NCI-H1092 (cell line): ENCODE data around the gene CNOT10.
"Not testable (repeated sequence)": the region's sequence is repeated elsewhere in the genome, so short reads cannot be mapped to it uniquely, and the experiment has no call there.

Experiments
- DNase-seq: peaks from one replicate; lab custom pipeline; 2025; lab: John Stamatoyannopoulos, UW

Gene CNOT10

GRCh38 chr3:32759342-32759741 is 74.4 kb downstream of the CNOT10 start:
- no peak for DNase-seq

DNA sequence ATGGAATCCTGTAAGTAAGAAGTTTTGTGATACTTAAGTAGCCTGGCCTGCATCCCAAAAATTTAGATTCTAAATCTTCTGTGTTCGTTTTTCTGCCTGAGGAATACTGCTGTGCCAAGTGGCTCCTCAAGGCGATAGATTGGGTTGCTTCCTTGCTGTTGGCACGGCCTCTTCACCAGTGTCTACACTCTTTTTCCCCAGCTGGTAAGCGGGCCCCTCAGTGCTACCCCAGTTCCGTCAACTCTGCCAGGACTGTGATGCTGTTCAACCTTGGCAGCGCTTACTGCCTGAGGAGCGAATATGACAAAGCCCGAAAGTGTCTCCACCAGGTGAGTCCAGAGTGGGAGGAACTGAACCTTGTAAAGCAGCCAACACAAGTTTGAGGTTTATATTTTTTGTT is 79.5 kb downstream of the CNOT10 start:
- no peak for DNase-seq

DNA sequence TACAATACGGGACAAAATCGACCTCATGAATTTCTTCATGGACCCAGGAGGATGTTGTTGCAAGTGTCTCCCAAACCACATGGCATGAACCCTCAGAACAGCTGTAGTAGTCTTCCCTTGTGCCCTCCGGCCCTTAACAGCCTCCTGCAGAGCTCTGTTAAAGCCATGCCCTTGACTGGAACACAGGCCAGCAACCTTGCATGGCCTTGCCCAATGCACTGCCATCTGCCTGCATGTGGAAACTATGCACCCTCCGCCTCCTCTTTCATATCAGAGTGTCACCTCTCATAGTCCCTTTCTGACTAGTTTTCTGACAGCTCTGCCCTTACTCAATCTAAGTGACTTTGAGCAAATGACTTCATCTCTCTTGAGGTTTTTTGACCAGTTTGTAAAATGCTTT is 93.4 kb downstream of the CNOT10 start:
- no peak for DNase-seq

GRCh38 chr3:32780071-32780734 is 95.2 kb downstream of the CNOT10 start:
- no peak for DNase-seq

GRCh38 chr3:32780735-32781210 is 95.8 kb downstream of the CNOT10 start:
- DNase-seq: no peak

GRCh38 chr3:32781211-32781968 is 96.4 kb downstream of the CNOT10 start:
- peak; percentile 46 for DNase-seq

DNA sequence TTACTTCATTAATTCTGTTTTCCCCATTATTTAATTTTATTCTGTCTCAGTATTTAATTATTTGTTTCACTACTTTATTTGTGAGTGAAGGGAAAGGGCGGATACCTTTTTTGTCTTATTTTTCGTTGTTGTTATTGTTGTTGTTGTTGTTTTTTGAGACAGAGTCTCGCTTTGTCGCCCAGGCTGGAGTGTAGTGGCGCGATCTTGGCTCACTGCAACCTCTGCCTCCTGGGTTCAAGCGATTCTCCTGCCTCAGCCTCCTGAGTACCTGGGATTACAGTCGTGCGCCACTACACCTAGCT is 96.9 kb downstream of the CNOT10 start:
- not testable (repeated sequence) for DNase-seq

DNA sequence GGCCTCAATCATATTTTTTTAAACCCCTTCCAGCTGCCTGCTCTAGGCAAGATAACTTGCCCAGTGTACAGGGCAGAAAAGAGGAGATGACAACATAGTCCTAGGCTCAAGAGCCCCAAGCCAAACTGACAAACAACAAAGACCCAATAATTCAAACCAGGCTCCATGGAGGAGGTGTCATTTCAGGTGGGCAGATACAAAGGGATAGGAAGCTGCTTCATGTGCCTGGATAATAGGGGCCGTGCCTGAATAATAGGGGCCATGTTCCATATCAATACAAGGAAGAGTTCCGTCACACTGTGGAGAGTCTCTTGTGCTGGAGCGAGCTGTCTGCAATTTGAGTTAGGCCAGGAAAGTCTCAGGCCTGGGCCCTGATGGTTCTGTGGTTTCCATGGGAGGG is 97.4 kb downstream of the CNOT10 start:
- DNase-seq: no peak

DNA sequence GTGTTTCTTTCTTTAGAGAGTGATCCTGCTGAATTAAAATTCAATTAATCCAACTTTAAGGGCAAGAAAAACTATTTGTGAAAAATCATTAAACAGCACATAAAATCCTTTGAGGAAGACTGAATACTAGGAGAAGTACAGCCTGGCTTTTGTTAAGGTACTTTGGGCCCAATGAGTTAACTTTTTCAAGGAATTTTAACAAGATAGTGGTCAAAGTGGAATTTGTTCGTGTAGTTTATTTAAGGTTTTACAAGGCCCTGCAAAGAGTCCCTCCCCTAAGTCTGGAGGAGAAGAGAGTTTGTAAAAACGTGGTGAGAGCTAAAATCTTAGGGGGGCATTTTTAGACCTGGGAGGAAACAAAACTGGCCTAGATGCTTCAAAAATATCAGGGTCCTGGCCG is 106.8 kb downstream of the CNOT10 start:
- DNase-seq: no peak

DNA sequence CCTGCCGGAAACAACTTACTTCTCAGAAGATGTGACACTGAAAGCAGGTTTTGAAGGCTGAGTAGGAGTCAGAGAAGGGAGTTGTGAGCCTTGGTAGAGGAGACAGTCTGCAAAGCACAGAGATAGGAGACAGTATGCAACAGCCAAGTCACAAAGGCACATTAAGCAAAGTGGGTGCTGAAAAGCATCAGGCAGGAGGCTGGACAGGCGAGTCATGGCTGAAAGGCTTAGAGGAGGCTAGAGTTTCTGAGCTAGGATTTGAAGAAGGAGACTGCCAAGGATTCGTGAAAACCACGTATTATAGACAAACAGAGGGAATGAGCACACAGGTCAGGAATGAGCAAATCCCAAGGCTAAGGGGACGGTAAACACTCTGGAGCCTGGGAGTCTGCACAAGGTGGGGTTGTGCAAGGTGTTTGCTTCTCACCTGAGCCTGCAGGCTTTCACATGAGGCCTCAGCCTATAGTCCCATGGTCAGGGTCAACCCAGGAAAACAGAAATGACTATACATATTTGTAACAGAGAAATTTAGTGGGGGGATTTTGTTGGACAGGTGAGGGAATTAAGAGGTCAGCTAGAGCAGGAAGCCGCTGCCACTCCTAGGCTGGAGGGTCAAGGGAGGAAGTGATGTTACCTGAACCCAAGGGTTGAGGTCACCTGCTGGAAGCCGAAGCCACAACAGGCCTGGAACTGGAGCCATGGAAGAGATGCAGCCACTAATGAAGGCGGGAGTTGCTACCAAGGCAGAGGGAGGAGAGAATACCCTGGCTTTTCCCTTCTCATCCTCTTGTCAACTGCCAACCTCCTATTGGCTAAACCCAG is 109.7 kb downstream of the CNOT10 start:
- DNase-seq: no peak

- not testable (repeated sequence) for DNase-seq
These were observed 111.5 kb downstream of the CNOT10 start for GRCh38 chr3:32796384-32796950.

DNA sequence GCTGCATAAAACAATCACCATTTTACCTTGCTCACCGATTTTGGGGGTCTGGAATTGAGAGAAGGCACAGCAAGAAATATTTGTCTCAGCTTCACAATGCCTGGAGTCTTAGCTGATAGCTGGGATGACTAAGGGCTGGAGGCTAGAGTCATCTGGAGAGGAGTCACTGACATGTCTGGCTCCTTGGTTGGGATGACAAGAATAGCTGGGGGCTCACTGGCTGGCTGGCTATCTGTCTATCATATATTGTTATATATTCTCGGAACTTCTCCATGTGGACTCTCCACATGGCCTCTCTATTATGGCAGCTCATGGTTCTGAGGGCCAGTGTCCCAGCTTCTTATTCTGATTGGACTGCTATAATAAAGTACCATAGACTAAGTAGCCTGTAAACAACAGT is 112.8 kb downstream of the CNOT10 start:
- no peak for DNase-seq

DNA sequence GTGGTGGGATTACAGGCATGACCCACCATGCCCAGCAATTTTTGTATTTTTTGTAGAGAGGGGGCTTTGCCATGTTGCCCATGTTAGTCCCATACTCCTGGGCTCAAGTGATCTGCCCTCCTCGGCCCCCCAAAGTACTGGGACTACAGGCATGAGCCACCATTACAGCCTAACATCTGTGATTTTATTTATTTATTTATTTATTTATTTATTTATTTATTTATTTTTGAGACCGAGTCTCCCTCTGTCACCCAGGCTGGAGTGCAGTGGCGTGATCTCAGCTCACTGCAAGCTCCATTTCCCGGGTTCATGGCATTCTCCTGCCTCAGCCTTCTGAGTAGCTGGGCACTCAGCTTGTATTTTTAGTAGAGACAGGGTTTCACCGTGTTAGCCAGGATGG is 116.5 kb downstream of the CNOT10 start:
- not testable (repeated sequence) for DNase-seq

GRCh38 chr3:32813180-32813579 is 128.2 kb downstream of the CNOT10 start:
- no peak for DNase-seq

DNA sequence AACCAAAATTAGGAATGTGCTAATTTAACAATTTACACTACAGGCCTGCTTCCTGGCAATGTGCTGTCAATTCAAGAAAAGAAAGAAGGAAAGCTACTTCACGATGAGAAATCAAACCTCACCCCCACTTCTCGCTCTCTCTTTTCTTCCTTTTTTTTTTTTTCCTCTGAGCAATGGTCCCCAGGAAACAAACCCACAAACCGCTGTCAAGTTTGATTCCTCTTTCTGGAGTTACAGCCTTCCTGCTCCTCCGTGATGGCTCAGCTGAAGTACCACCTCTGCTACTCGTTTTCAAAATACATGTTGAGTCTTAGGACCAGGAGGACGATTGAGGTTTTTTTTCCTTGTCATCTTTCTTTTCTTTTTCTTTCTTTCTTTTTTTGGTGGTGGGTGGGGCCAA is 129.4 kb downstream of the CNOT10 start:
- DNase-seq: no peak

DNA sequence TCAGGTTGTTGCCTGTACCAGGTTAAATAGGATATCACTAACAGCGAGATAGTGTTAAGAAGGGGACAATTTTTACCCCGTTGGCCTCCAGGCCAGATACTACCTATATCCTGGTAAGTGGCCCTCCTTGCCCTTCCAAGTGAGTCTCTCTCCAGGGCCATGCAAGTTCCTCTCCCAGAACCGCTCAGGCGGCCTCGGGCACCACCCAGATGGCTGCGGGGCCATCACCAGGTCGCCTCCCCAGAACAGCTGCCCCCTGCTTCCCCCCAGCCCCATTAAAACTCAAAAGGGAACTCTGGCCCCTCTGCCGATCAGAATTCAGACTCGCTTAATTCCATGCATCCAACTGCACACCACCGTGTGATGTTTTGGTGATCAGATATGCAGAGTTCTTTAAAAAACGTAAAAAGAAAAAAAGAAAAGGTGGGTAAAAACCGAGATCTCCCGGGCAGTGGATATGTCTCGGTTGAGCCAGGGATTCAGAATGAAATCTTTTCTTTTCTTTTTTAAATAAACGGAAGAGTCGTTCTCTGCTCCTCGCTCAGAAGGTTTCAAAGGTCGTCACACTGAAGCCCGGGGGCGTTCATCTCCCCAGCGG is 131.0 kb downstream of the CNOT10 start:
- no peak for DNase-seq

DNA sequence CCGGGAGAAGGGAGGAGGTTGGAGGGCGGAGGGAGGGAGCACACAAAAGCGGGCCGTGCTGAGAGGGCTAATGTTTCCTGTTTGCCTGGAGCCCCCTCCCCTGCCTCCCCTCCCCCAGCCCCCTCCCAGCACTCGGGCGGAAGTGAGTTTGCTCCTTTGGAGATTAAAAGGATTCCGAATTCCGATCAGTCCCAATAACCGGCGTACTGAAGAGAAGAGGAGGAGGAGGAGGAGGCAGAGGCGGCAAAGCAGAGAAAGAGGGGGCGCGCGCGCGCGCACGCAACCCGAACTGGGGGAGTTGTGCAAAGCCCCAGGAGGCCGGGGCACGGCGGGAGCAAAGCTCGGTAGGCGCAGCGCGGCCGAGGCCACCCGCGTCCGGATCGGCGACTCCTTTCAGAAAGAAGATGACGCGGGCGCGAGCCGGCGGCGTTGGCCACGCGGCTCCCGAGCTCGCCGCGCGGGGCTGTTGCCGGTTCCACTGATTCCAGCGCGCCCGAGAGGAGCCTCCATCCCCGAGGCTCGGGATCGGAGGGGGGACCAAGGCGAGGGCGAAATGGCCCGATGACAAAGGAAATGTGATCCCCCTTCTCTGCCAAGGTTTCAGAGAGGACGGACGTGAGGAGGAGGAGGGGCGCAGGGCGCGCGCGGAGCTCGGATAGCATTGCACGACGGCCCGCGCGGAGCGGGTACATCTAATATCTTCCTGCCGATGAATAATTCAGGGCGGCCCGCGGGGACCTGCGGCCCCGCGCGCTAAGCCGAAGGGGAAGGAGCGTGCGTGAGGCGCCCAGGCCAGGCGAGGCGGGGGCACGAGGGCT is 131.7 kb downstream of the CNOT10 start:
- no peak for DNase-seq

DNA sequence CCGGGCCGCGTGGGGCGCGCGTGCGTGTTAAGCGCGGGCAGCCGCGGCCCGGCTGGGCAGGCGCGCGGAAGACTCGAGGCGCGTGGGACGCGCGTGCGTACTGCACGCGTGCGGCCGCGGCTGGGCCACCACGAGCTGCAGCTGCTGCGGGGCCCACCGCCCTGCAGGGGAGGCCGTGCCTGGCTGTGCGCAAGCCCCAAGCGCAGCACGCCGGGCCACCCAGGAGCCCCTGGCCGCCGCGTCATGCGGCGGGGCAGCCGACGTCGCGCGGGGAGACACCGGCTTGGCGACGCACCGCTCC is 132.2 kb downstream of the CNOT10 start:
- DNase-seq: no peak

GRCh38 chr3:32817558-32818228 is 132.7 kb downstream of the CNOT10 start, which contains the start of gene TRIM71:
TRIM71 (plus strand) TSS chr3:32817997; CDS start chr3:32818081, 84 bp downstream.
- no peak for DNase-seq

GRCh38 chr3:32818229-32818969 is 133.4 kb downstream of the CNOT10 start:
- DNase-seq: no peak
